GM18951 (cell line): ENCODE measurements around the gene TTPAL.
"Not testable (repeated sequence)": the region's sequence is repeated elsewhere in the genome, so short reads cannot be mapped to it uniquely, and the experiment has no call there.

Experiments used
- POLR2A ChIP-seq: IDR thresholded peaks from 4 replicates; pipeline ENCODE4 v1.6.1; 2011; ENCODE audit warnings: mild to moderate bottlenecking; ENCODE audit not compliant: insufficient read length, insufficient read depth; ENCODE audit errors: extremely low read depth
- in situ Hi-C: fragments of 300-500 bp; cut with MboI; formaldehyde crosslinking; loops from one replicate; pipeline ENCODE4 v1.12.0; 2022; ENCODE audit warnings: low sequenced_read_pairs, mixed read lengths, inconsistent platforms; ENCODE audit not compliant: unreplicated experiment

Gene TTPAL

GRCh38 chr20:44464514-44464913 is 11.2 kb upstream of the TTPAL start:
- no peak for TF ChIP-seq POLR2A
- in situ Hi-C loops = no loop called here

GRCh38 chr20:44465001-44465560 is 10.6 kb upstream of the TTPAL start:
- in situ Hi-C loops = no loop called here
- no peak for TF ChIP-seq POLR2A

- TF ChIP-seq POLR2A = no peak
- in situ Hi-C loops = no loop called here
Observed at GRCh38 chr20:44467289-44467883, 8.3 kb upstream of the TTPAL start.

- no peak for TF ChIP-seq POLR2A
- in situ Hi-C loops = no loop called here
Observed at GRCh38 chr20:44468044-44468782, 7.5 kb upstream of the TTPAL start.

GRCh38 chr20:44470327-44470726 is 5.3 kb upstream of the TTPAL start:
- in situ Hi-C loops = no loop called here
- TF ChIP-seq POLR2A = no peak

- in situ Hi-C loops = no loop called here
Observed at GRCh38 chr20:44471481-44471882, 4.2 kb upstream of the TTPAL start.

GRCh38 chr20:44472283-44472682 is 3.4 kb upstream of the TTPAL start:
- in situ Hi-C loops = not testable (repeated sequence)

More at GRCh38 chr20:44471481-44471882, 4.2 kb upstream of the TTPAL start:
- no peak for TF ChIP-seq POLR2A

- TF ChIP-seq POLR2A = no peak
- in situ Hi-C loops = no loop called here
Observed at GRCh38 chr20:44475372-44475693, 341 bp upstream of the TTPAL start.

- in situ Hi-C loops = no loop called here
- no peak for TF ChIP-seq POLR2A
Observed at GRCh38 chr20:44477151-44477550, 1.5 kb downstream of the TTPAL start.

- no peak for TF ChIP-seq POLR2A
- in situ Hi-C loops = no loop called here
Observed at GRCh38 chr20:44478206-44478605, 2.5 kb downstream of the TTPAL start.

- in situ Hi-C loops = no loop called here
- TF ChIP-seq POLR2A = no peak
Observed at GRCh38 chr20:44479643-44480042, 4.0 kb downstream of the TTPAL start.

GRCh38 chr20:44480097-44480496 is 4.4 kb downstream of the TTPAL start:
- TF ChIP-seq POLR2A = no peak
- in situ Hi-C loops = no loop called here

GRCh38 chr20:44481719-44482416 is 6.2 kb downstream of the TTPAL start:
- TF ChIP-seq POLR2A = no peak
- in situ Hi-C loops = no loop called here

GRCh38 chr20:44483112-44483511 is 7.4 kb downstream of the TTPAL start:
- no peak for TF ChIP-seq POLR2A
- in situ Hi-C loops = no loop called here
